ENCODE results near the gene BICRAL.
"Not testable (repeated sequence)": the region's sequence is repeated elsewhere in the genome, so short reads cannot be mapped to it uniquely, and the experiment has no call there.

BICRAL gene

GRCh38 chr6:42762426-42762859, 19.4 kb upstream of the BICRAL start:
- no peak for DNase-seq (ENCODE audit: low spot score)

- DNase-seq (ENCODE audit: low spot score) = no peak
Measured at GRCh38 chr6:42762950-42763349, 18.9 kb upstream of the BICRAL start.

- no peak for DNase-seq (ENCODE audit: low spot score)
Measured at GRCh38 chr6:42764911-42765648, 16.8 kb upstream of the BICRAL start.

- no peak for DNase-seq (ENCODE audit: low spot score)
Measured at GRCh38 chr6:42766163-42766670, 15.6 kb upstream of the BICRAL start.

GRCh38 chr6:42769051-42769450, 12.8 kb upstream of the BICRAL start:
- no peak for DNase-seq (ENCODE audit: low spot score)

GRCh38 chr6:42769836-42770235, 12.0 kb upstream of the BICRAL start:
- DNase-seq (ENCODE audit: low spot score) = no peak

- DNase-seq (ENCODE audit: low spot score) = no peak
Measured at GRCh38 chr6:42771741-42772100, 10.1 kb upstream of the BICRAL start.

- DNase-seq (ENCODE audit: low spot score) = no peak
Measured at GRCh38 chr6:42774201-42774600, 7.7 kb upstream of the BICRAL start.

GRCh38 chr6:42774821-42775487, 6.9 kb upstream of the BICRAL start:
- not testable (repeated sequence) for DNase-seq (ENCODE audit: low spot score)

GRCh38 chr6:42777126-42777822, 4.6 kb upstream of the BICRAL start:
- no peak for DNase-seq (ENCODE audit: low spot score)

GRCh38 chr6:42778122-42778521, 3.7 kb upstream of the BICRAL start:
- DNase-seq (ENCODE audit: low spot score) = no peak

- no peak for DNase-seq (ENCODE audit: low spot score)
Measured at GRCh38 chr6:42779521-42779920, 2.3 kb upstream of the BICRAL start.

- peak; percentile 30 for DNase-seq (ENCODE audit: low spot score)
Measured at GRCh38 chr6:42781546-42781795, 381 bp upstream of the BICRAL start.

- DNase-seq (ENCODE audit: low spot score) = peak; percentile 89
Measured at GRCh38 chr6:42782689-42783176, 881 bp downstream of the BICRAL start.

- DNase-seq (ENCODE audit: low spot score) = peak; percentile 66
Measured at GRCh38 chr6:42783177-42783875, 1.5 kb downstream of the BICRAL start.

- DNase-seq (ENCODE audit: low spot score) = peak; percentile 45
Measured at GRCh38 chr6:42783876-42784642, 2.2 kb downstream of the BICRAL start.

GRCh38 chr6:42784717-42785498, 3.1 kb downstream of the BICRAL start:
- no peak for DNase-seq (ENCODE audit: low spot score)

GRCh38 chr6:42786525-42786985, 4.7 kb downstream of the BICRAL start:
- no peak for DNase-seq (ENCODE audit: low spot score)

- no peak for DNase-seq (ENCODE audit: low spot score)
Measured at GRCh38 chr6:42787063-42787472, 5.2 kb downstream of the BICRAL start.

- DNase-seq (ENCODE audit: low spot score) = no peak
Measured at GRCh38 chr6:42788671-42789070, 6.8 kb downstream of the BICRAL start.

Measured in RKO (cell line).